ENCODE measurements around the gene EXOC6B.
"Not testable (repeated sequence)": the region's sequence is repeated elsewhere in the genome, so short reads cannot be mapped to it uniquely, and the experiment has no call there.

- not testable (repeated sequence) for TF ChIP-seq CTCF (IDR thresholded peaks at IDR 0.05; ENCODE audit: borderline replicate concordance, extremely low read depth, low read length, poor library complexity, severe bottlenecking); EZH2 (IDR thresholded peaks at IDR 0.05; ENCODE audit: borderline replicate concordance, low read depth, low read length, severe bottlenecking)
Measured at GRCh38 chr2:72583836-72584235, 242.0 kb downstream of the EXOC6B start.
